GM21447 (cell line): ENCODE results near the gene CHCHD1.
"Not testable (repeated sequence)": the region's sequence is repeated elsewhere in the genome, so short reads cannot be mapped to it uniquely, and the experiment has no call there.

Experiments used
- ATAC-seq: cut with Tn5 transposase; IDR thresholded peaks from one replicate; pipeline ENCODE4 v1.9.1; 2021; ENCODE audit not compliant: unreplicated experiment

The CHCHD1 gene

DNA sequence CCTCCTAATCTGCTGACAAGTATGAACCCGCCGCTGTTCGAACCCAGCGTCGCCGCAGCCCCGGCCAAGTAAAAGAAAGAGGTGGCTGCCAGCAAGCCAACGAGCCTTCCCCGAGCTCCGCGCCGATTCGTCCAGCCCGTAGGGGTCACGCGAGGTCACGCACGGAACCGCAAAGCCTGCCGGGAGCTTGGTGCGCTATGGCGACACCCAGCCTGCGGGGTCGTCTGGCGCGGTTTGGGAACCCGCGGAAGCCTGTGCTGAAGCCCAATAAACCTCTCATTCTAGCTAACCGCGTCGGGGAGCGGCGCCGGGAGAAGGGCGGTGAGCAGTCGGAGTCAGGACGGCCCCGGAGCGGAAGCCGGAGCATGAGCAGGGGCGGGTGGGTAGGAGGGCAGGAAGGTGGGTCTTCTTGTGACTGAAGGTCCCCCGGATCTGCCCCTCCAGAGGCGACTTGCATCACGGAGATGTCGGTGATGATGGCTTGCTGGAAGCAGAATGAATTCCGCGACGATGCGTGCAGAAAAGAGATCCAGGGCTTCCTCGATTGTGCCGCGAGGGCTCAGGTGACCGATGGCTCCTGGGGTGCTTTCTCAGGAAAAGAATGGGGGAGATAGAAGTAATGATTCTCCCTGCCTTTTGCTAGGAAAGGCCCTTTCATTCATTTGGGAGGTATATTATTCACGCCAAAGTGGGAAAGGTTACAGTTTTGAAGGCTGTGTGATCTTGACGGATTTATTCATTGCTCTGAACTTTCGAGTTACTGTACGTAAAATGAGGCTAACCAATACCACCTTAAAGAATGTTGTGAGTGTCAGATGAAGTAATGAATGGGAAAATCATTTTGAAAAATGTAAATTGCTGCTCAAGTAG lies at the start of gene CHCHD1:
CHCHD1 (plus strand) TSS at position 170 of the 870 bp plus-strand sequence; CDS start at position 198, 28 bp downstream.
- ATAC-seq: peak; percentile 52

- ATAC-seq: no peak
Observed at GRCh38 chr10:73732426-73732825, 49.4 kb upstream of the CHCHD1 start.

GRCh38 chr10:73732931-73733623 lies 48.8 kb upstream of the CHCHD1 start:
- ATAC-seq: no peak

- ATAC-seq: no peak
Observed at GRCh38 chr10:73734028-73734720, 47.7 kb upstream of the CHCHD1 start.

GRCh38 chr10:73734796-73735305 lies 47.0 kb upstream of the CHCHD1 start:
- ATAC-seq: no peak

DNA sequence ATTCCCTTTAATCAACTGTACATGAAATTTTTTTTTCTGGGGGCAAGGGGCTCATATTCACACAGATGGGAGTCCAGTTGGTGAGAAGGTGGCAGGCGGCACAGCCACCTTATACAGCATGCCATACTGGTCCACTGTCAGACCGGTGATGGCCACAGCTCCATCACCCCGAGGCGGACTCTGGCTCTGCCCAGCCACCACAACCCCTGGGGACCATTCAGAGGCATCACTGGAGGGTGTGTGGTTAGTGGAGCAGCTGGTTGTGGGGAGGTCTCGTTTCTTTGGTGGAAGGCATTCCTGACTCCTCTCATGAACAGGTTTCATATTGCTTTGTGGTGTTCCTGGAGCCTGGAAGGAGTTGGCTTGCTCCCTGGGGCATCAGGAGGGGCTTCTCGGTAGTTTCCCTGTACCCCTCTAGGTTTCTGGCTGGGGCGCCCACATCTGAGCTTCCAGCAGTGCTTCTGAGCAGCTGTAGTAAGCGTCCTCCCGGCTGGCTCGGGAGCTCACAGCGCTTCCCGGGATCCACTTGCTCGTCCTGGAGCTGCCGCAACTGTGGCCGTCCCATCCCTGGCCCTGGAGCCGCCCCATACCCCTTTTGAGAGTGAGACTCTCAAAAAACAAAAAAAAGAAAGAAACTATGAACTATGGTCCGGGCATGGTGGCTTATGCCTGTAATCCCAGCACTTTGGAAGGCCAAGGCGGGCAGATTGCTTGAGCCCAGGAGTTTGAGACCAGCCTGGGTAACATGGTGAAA lies 41.2 kb upstream of the CHCHD1 start:
- not testable (repeated sequence) for ATAC-seq

GRCh38 chr10:73742454-73742734 lies 39.5 kb upstream of the CHCHD1 start:
- no peak for ATAC-seq

- ATAC-seq: no peak
Observed at GRCh38 chr10:73743327-73743904, 38.4 kb upstream of the CHCHD1 start.

DNA sequence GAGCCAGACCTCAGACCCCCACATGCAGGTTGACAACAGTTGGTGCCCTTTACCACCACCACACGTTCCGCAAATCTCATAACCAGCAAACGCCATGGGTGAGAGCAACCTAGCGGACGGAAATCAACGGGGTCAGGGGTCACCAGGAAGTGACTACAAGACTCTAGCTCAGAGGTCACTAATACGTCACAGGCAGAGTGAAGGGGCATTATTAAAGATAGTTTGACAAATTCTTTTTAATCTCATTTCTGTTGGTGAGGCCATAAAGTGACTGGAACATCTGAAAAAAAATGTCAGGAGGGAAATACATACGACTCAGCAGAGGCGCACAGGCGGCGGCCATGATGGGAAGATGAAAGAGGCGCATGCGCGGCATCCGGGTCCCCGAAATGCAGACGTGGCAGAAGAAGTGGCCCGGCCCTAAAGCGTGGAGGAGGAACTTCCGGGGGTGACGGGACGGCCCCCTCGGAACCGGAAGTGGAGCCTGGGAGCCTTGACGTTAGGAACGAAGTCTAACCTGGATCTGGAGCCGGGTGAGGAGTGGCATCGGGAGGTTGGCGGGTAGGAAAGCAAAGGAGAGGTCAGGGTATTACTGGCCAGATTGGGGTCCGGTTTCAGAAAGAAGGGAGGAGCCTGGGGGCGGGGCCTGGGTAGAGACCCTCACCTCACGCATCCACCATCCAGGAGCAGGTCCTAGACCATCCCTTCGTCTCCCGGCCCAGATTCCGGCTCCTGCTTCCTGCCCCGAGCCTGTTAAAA lies 37.8 kb upstream of the CHCHD1 start, which contains the start of gene SEC24C:
SEC24C (plus strand) TSS at position 468 of the 759 bp plus-strand sequence. CDS start 2,461 bp downstream, outside the sequence.
- peak; percentile 84 for ATAC-seq

- peak; percentile 26 for ATAC-seq
Observed at GRCh38 chr10:73744664-73744975, 37.2 kb upstream of the CHCHD1 start.

- no peak for ATAC-seq
Observed at GRCh38 chr10:73746721-73747120, 35.1 kb upstream of the CHCHD1 start.

DNA sequence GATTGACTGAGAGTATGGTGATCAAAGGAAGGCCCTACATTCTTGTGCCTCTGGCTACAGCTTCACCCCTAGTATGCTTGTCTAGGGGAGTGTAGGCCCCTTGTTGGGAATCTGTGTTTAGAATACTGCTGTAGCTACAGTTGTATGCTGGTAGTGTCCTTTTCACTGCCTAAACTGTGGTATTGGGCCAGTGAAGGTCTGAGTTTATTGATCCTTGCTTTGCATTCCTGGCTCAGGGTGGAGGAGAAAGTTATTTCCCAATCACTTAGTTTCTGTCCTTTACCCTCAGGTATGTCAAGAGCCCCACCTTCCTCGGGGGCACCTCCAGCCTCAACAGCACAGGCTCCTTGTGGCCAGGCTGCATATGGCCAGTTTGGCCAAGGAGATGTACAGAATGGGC lies 31.0 kb upstream of the CHCHD1 start:
- no peak for ATAC-seq

GRCh38 chr10:73756183-73756582 lies 25.7 kb upstream of the CHCHD1 start:
- ATAC-seq: no peak

DNA sequence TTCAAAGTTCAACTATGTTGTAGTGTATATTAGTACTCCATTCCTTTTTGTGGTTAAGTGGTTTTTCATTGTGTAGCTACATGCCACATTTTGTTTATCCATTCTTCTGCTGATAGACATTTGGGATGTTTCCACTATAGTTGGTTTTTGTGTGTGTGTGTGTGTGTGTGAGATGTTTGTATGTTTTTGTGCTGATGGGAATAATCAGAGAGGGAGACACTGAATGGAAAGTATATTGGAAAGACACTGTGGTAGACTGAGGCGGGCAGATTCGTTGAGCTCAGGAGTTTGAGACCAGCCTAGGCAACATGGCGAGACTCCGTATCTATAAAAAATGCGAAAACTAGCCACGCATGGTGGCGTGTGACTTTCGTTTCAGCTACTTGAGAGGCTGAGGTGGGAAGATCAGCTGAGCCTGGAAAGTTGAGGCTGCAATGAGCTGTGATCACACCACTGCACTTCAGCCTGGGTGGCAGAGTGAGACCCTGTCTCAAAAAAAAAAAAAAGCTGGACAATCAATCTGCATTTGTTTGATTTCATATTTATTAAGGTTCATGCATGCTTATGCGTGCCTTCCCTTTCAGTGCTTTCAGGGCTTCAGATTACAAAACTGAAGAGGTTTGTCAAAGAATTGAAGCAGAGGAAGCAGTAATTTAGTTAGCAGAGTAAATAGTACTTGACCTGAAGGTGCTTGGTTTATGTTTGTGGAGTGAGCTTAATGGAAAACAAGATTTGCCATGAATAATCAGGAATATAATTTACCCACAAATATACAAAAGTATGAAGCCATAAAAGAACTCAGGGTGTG lies 22.9 kb upstream of the CHCHD1 start:
- no peak for ATAC-seq

DNA sequence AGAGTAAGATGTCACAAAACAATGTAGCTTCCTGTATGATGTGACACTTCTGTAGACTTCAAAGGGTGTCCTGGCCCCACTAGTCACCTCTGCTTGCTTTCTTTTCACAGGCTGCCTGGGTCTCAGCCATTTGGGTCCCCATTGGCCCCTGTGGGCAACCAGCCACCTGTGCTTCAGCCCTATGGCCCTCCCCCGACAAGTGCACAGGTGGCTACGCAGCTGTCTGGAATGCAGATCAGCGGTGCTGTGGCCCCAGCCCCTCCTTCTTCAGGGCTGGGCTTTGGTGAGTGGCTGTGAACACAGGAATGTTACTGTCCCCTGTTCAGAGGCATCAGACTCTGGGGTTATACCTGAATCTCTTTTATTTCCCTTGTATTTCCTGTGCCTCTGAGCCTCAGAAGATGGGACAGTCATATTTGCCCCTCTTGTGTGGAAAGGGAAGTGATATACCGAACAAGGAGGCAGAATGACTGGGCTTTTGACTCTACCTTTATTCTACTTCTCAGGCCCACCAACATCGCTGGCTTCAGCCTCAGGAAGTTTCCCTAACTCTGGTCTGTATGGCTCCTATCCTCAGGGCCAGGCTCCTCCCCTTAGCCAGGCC lies 22.2 kb upstream of the CHCHD1 start:
- ATAC-seq: no peak

DNA sequence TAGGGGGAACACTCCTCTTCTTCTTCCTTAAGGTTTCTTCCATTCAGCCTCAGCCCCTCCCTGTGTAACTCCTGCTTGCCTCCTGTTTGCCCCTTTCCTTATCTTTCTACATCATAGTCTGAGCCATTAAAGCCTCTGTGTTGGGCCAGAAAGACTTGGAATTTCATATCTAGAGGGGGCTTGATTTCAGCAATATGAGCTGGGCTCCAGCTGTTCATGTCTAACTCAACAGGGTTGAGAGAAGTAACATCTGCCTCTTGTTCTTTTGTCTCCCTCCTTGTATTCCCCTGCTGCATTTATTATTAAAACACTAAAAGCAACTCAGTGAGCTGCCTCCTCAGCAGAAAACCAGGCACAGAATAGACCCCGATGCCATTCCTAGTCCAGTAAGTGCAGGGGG lies 20.1 kb upstream of the CHCHD1 start:
- ATAC-seq: no peak

- no peak for ATAC-seq
Observed at GRCh38 chr10:73762915-73763314, 18.9 kb upstream of the CHCHD1 start.

- ATAC-seq: no peak
Observed at GRCh38 chr10:73763343-73763742, 18.5 kb upstream of the CHCHD1 start.

DNA sequence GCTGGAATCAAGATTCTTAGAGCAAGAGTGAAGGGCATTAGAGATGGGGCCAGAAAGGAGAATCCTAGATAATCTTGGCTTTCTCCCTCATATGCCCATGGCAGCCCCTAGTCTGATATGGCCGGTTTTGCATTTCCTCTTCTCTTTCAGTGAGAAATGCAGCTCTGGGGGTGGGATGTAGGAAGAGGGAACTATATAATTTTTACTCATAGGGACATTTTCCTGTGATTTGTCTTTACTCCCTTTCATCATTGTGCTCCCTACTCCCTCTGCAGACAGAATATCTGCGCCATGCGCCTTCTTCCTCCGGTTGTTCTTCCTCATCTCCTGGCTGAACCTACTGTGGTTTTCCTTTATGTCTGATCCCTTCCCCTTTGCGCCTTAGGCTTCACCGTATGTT lies 16.8 kb upstream of the CHCHD1 start:
- no peak for ATAC-seq
